Skeletal muscle tissue (tissue), 2 donors: ENCODE results near the gene PRKG1. TPM values are rescaled to one million over a fixed set of nuclear protein-coding genes. Genes with fewer than 3 reads are reported as not detected.
A peak's percentile ranks its signal among the peaks of the same experiment; 100 is the strongest.

ENCODE experiments used
- small RNA-seq: library from RNA; depleted of rRNA; stranded (forward); fragments of <200 nt; gene quantifications from one replicate; pipeline ENCODE3, GENCODE V24; 2014
- total RNA-seq: library from RNA; depleted of rRNA; stranded (reverse); fragments of >200 nt; gene quantifications from one replicate; pipeline ENCODE4 v1.2.3, GENCODE V29; 2014

PRKG1 gene
- total RNA-seq, 1 donor from 2014 or later = 44.9 TPM

Small RNAs within 50 kb of the gene (small RNA-seq; reads per million reads assigned to genes)
- gene MIR605 = 0.25 reads per million, percentile 19 among the genes with 10 or more reads in this experiment

Other genes starting within 250 kb of the PRKG1 start
- gene A1CF, start 188.9 kb upstream of the PRKG1 start, total RNA-seq = not detected